ENCODE results near the gene SLC25A20.
"Not testable (repeated sequence)": the region's sequence is repeated elsewhere in the genome, so short reads cannot be mapped to it uniquely, and the experiment has no call there.

The SLC25A20 gene

GRCh38 chr3:48907026-48907425 is 8.3 kb upstream of the SLC25A20 start:
- not testable (repeated sequence) for FAIRE-seq; DNase-seq (ENCODE audit: extremely low spot score, insufficient read length, low read depth)

GRCh38 chr3:48899273-48899672 is 591 bp upstream of the SLC25A20 start:
- FAIRE-seq (peak; percentile 66), DNase-seq (ENCODE audit: extremely low spot score, insufficient read length, low read depth) (no peak)

- no peak for DNase-seq (ENCODE audit: extremely low spot score, insufficient read length, low read depth)
- FAIRE-seq = no peak
Measured at GRCh38 chr3:48897460-48898376, 964 bp downstream of the SLC25A20 start.

- no peak for FAIRE-seq
Measured at GRCh38 chr3:48896936-48897335, 1.7 kb downstream of the SLC25A20 start.

GRCh38 chr3:48894516-48894915 is 4.2 kb downstream of the SLC25A20 start:
- DNase-seq (ENCODE audit: extremely low spot score, insufficient read length, low read depth) (no peak), FAIRE-seq (no peak)

More at GRCh38 chr3:48896936-48897335, 1.7 kb downstream of the SLC25A20 start:
- no peak for DNase-seq (ENCODE audit: extremely low spot score, insufficient read length, low read depth)

- FAIRE-seq (no peak), DNase-seq (ENCODE audit: extremely low spot score, insufficient read length, low read depth) (no peak)
Measured at GRCh38 chr3:48891606-48892005, 7.1 kb downstream of the SLC25A20 start.

- FAIRE-seq (no peak), DNase-seq (ENCODE audit: extremely low spot score, insufficient read length, low read depth) (no peak)
Measured at GRCh38 chr3:48885753-48886152, 12.9 kb downstream of the SLC25A20 start.

- FAIRE-seq = no peak
- DNase-seq (ENCODE audit: extremely low spot score, insufficient read length, low read depth) = no peak
Measured at GRCh38 chr3:48881652-48882114, 17.0 kb downstream of the SLC25A20 start.

GRCh38 chr3:48881006-48881405 is 17.7 kb downstream of the SLC25A20 start:
- FAIRE-seq (no peak), DNase-seq (ENCODE audit: extremely low spot score, insufficient read length, low read depth) (no peak)

GRCh38 chr3:48879994-48880377 is 18.7 kb downstream of the SLC25A20 start:
- no peak for FAIRE-seq
- DNase-seq (ENCODE audit: extremely low spot score, insufficient read length, low read depth) = no peak

GRCh38 chr3:48879307-48879993 is 19.2 kb downstream of the SLC25A20 start:
- DNase-seq (ENCODE audit: extremely low spot score, insufficient read length, low read depth) = no peak
- FAIRE-seq = no peak

GRCh38 chr3:48877671-48878070 is 21.0 kb downstream of the SLC25A20 start:
- FAIRE-seq = no peak
- DNase-seq (ENCODE audit: extremely low spot score, insufficient read length, low read depth) = no peak

GRCh38 chr3:48863122-48863521 is 35.6 kb downstream of the SLC25A20 start:
- no peak for FAIRE-seq
- no peak for DNase-seq (ENCODE audit: extremely low spot score, insufficient read length, low read depth)

GRCh38 chr3:48859206-48859605 is 39.5 kb downstream of the SLC25A20 start:
- no peak for DNase-seq (ENCODE audit: extremely low spot score, insufficient read length, low read depth)
- FAIRE-seq = no peak

GRCh38 chr3:48858709-48859108 is 40.0 kb downstream of the SLC25A20 start:
- FAIRE-seq (no peak), DNase-seq (ENCODE audit: extremely low spot score, insufficient read length, low read depth) (no peak)

- no peak for FAIRE-seq
- DNase-seq (ENCODE audit: extremely low spot score, insufficient read length, low read depth) = no peak
Measured at GRCh38 chr3:48857641-48858040, 41.0 kb downstream of the SLC25A20 start.

- no peak for FAIRE-seq
- DNase-seq (ENCODE audit: extremely low spot score, insufficient read length, low read depth) = no peak
Measured at GRCh38 chr3:48856469-48856868, 42.2 kb downstream of the SLC25A20 start.

- DNase-seq (ENCODE audit: extremely low spot score, insufficient read length, low read depth) (no peak), FAIRE-seq (no peak)
Measured at GRCh38 chr3:48855681-48856447, 42.8 kb downstream of the SLC25A20 start.

GRCh38 chr3:48852151-48852550 is 46.5 kb downstream of the SLC25A20 start:
- DNase-seq (ENCODE audit: extremely low spot score, insufficient read length, low read depth) (no peak), FAIRE-seq (no peak)

GRCh38 chr3:48851407-48851806 is 47.3 kb downstream of the SLC25A20 start:
- FAIRE-seq (no peak), DNase-seq (ENCODE audit: extremely low spot score, insufficient read length, low read depth) (no peak)

Measured in GM18507 (cell line).